ENCODE measurements around the gene GREM2.

GREM2 gene

GRCh38 chr1:240611228-240611618 is 732 bp downstream of the GREM2 start:
- no peak for DNase-seq (ENCODE audit: extremely low read depth in 1 of 2, low read depth in 1 of 2)

GRCh38 chr1:240610636-240611035 is 1.3 kb downstream of the GREM2 start:
- no peak for DNase-seq (ENCODE audit: extremely low read depth in 1 of 2, low read depth in 1 of 2)

GRCh38 chr1:240609527-240610060 is 2.4 kb downstream of the GREM2 start:
- DNase-seq (ENCODE audit: extremely low read depth in 1 of 2, low read depth in 1 of 2) = no peak

- DNase-seq (ENCODE audit: extremely low read depth in 1 of 2, low read depth in 1 of 2) = no peak
Measured at GRCh38 chr1:240608707-240609106, 3.2 kb downstream of the GREM2 start.

- DNase-seq (ENCODE audit: extremely low read depth in 1 of 2, low read depth in 1 of 2) = no peak
Measured at GRCh38 chr1:240607006-240607405, 4.9 kb downstream of the GREM2 start.

- DNase-seq (ENCODE audit: extremely low read depth in 1 of 2, low read depth in 1 of 2) = no peak
Measured at GRCh38 chr1:240602189-240602588, 9.8 kb downstream of the GREM2 start.

- DNase-seq (ENCODE audit: extremely low read depth in 1 of 2, low read depth in 1 of 2) = no peak
Measured at GRCh38 chr1:240599830-240600229, 12.1 kb downstream of the GREM2 start.

GRCh38 chr1:240599299-240599698 is 12.7 kb downstream of the GREM2 start:
- DNase-seq (ENCODE audit: extremely low read depth in 1 of 2, low read depth in 1 of 2) = no peak

GRCh38 chr1:240598216-240599001 is 13.5 kb downstream of the GREM2 start:
- no peak for DNase-seq (ENCODE audit: extremely low read depth in 1 of 2, low read depth in 1 of 2)

- DNase-seq (ENCODE audit: extremely low read depth in 1 of 2, low read depth in 1 of 2) = no peak
Measured at GRCh38 chr1:240597153-240597745, 14.7 kb downstream of the GREM2 start.

- no peak for DNase-seq (ENCODE audit: extremely low read depth in 1 of 2, low read depth in 1 of 2)
Measured at GRCh38 chr1:240595476-240595875, 16.5 kb downstream of the GREM2 start.

GRCh38 chr1:240591564-240591963 is 20.4 kb downstream of the GREM2 start:
- no peak for DNase-seq (ENCODE audit: extremely low read depth in 1 of 2, low read depth in 1 of 2)

- DNase-seq (ENCODE audit: extremely low read depth in 1 of 2, low read depth in 1 of 2) = no peak
Measured at GRCh38 chr1:240591078-240591477, 20.9 kb downstream of the GREM2 start.

GRCh38 chr1:240589585-240590110 is 22.3 kb downstream of the GREM2 start:
- no peak for DNase-seq (ENCODE audit: extremely low read depth in 1 of 2, low read depth in 1 of 2)

GRCh38 chr1:240586006-240586405 is 25.9 kb downstream of the GREM2 start:
- DNase-seq (ENCODE audit: extremely low read depth in 1 of 2, low read depth in 1 of 2) = no peak

- no peak for DNase-seq (ENCODE audit: extremely low read depth in 1 of 2, low read depth in 1 of 2)
Measured at GRCh38 chr1:240582953-240583352, 29.0 kb downstream of the GREM2 start.

GRCh38 chr1:240579511-240579910 is 32.4 kb downstream of the GREM2 start:
- DNase-seq (ENCODE audit: extremely low read depth in 1 of 2, low read depth in 1 of 2) = no peak

- no peak for DNase-seq (ENCODE audit: extremely low read depth in 1 of 2, low read depth in 1 of 2)
Measured at GRCh38 chr1:240577095-240577494, 34.9 kb downstream of the GREM2 start.

- DNase-seq (ENCODE audit: extremely low read depth in 1 of 2, low read depth in 1 of 2) = no peak
Measured at GRCh38 chr1:240575981-240576662, 35.8 kb downstream of the GREM2 start.

GRCh38 chr1:240572328-240572727 is 39.6 kb downstream of the GREM2 start:
- no peak for DNase-seq (ENCODE audit: extremely low read depth in 1 of 2, low read depth in 1 of 2)

- DNase-seq (ENCODE audit: extremely low read depth in 1 of 2, low read depth in 1 of 2) = no peak
Measured at GRCh38 chr1:240571782-240572181, 40.2 kb downstream of the GREM2 start.

- DNase-seq (ENCODE audit: extremely low read depth in 1 of 2, low read depth in 1 of 2) = no peak
Measured at GRCh38 chr1:240567066-240567465, 44.9 kb downstream of the GREM2 start.

All from stimulated activated CD8-positive, alpha-beta memory T cell treated with anti-CD3 and anti-CD28 coated beads, Interleukin-7, amount 100 ng/mL, for 48 hours (primary cell).